OCI-M2 (cell line): Measurements from ENCODE around the gene PRPH.
"Not testable (repeated sequence)": the region's sequence is repeated elsewhere in the genome, so short reads cannot be mapped to it uniquely, and the experiment has no call there.

Experiments used
- DNase-seq: peaks from one replicate; lab custom pipeline; 2025; ENCODE audit not compliant: unreplicated experiment; lab: John Stamatoyannopoulos, UW

Gene PRPH

DNA sequence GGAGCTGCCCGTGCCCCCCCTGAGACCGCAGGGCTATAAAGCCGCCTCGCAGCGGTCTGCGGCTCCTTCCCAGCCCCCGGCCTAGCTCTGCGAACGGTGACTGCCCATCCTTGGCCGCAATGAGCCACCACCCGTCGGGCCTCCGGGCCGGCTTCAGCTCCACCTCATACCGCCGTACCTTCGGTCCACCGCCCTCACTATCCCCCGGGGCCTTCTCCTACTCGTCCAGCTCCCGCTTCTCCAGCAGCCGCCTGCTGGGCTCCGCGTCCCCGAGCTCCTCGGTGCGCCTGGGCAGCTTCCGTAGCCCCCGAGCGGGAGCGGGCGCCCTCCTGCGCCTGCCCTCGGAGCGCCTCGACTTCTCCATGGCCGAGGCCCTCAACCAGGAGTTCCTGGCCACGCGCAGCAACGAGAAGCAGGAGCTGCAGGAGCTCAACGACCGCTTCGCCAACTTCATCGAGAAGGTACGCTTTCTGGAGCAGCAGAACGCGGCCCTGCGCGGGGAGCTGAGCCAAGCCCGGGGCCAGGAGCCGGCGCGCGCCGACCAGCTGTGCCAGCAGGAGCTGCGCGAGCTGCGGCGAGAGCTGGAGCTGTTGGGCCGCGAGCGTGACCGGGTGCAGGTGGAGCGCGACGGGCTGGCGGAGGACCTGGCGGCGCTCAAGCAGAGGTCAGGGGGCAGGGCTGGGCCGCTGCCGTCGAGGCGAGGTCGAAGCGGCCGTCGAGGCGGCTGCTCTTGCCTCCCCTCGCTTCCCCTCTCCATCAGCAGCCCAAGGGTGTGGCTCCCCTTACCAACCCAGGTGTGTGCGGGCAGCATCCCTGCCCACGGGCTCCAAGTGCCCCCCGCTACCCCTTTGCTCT, at the start of gene PRPH:
PRPH (plus strand) TSS at position 66 of the 855 bp plus-strand sequence; CDS start at position 120, 54 bp downstream.
- DNase-seq = no peak

DNA sequence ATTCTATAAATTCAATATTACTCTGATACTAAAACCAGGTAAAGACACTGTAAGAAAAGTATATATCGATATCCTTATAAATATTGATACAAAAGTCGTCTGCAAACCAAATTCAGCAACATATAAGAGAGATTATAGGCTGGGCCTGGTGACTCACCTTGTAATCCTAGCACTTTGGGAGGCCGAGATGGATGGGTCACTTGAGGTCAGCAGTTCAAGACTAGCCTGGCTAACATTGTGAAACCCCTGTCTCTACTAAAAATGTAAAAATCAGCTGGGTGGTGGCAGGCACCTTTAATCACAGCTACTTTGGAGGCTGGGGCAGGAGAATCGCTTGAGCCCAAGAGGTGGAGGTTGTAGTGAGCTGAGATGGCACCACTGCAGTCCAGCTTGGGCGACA, 43.6 kb upstream of the PRPH start:
- no peak for DNase-seq

DNA sequence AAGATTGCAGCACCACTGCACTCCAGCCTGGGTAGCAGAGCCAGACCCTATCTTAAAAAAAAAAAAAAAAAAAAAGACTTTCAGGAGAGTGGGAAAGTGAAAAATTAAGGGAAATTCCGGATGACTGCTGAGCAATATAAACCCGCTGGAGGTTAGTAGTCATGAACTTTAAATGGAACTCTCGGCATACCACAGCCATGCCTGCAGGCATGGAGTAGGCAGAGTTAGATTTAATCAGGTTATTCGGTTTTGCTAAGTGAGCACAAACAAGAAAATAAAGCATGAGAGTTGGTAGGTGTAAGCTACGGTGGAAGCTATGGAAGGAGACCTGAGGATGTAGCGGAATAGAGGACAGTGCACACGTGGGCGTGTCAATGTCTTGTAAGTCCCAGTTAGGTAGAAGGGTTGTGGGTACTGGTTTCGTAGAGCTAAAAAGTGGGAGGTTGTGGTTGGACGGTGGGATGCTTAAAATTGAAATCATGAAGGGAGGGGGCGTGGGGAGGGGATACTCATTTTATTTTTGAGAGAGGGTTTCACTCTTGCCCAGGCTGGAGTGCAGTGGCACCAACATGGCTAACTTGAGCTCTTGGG, 41.8 kb upstream of the PRPH start:
- DNase-seq = no peak

DNA sequence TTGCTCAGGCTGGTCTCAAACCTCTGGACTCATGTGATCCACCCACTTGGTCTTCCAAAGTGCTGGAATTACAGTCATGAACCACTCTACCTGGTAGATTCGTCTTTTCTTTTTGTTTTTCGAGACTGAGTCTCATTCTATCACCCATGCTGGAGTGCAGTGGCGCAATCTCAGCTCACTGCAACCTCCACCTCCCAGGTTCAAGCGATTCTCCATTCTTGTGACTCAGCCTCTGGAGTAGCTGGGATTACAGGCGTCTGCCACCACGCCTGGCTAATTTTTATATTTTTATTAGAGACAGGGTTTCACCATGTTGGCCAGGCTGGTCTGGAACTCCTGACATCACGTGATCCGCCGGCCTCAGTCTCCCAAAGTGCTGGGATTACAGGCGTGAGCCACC, 39.5 kb upstream of the PRPH start:
- not testable (repeated sequence) for DNase-seq

DNA sequence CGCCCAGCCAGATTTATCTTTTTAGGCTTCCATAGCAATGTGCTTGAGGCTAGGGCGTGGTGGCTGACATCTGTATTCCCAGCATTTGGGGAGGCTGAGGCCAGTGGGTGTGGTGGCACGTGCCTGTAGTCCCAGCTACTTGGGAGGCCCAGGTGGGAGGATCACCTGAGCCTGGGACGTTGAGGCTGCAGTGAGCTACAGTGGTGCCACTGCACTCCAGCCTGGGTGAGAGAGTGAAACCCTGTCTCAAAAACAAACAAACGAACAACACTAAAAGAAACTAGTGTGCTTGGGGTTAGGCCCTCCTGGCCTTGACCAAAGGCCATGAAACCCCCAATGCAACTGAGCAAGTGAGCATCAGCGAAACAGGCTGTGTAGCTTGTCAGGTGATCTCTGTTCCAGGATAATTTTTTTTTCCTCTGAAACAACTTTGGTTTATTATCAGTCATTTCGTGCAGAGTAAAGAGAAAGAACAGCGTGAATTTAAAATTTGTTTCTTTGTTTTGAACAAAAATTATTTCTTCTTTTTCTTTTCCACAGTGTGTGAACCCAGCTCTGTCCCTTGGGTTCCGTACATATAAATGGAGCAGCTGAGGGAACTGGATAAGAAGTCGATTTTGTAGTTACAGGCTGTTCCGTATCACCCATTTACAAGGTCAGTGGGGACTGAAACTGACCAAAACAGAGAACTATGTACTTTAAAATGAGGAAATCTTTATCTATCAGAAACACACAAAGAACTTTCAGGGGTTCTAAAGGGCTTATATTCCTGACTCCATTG, 38.9 kb upstream of the PRPH start:
- no peak for DNase-seq

DNA sequence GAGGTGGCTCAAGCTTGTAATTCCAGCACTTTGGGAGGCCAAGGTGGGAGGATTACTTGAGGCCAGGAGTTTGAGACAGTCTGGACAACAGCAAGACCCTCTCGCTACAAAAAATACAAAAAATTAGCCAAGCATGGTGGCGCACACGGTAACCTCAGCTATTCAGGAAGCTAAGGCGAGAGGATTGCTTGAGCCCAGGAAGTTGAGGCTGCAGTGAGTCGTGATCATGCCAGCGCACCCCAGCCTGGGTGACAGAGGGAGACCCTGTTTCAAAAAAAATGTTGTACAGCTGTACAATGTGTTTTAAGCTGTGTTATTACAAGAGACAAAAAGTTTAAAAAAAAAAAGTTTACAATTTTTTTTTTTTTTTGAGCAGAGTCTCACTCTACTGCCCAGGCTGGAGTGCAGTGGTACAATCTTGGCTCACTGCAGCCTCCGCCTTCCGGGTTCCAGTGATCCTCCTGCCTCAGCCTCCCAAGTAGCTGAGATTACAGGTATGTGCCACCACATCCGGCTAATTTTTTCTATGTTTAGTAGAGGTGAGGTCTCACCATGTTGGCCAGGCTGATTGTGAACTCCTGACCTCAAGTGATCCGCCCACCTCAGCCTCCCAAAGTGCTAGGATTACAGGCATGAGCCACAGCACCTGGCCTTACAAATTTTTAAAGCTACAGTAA, 37.3 kb upstream of the PRPH start:
- DNase-seq = not testable (repeated sequence)

DNA sequence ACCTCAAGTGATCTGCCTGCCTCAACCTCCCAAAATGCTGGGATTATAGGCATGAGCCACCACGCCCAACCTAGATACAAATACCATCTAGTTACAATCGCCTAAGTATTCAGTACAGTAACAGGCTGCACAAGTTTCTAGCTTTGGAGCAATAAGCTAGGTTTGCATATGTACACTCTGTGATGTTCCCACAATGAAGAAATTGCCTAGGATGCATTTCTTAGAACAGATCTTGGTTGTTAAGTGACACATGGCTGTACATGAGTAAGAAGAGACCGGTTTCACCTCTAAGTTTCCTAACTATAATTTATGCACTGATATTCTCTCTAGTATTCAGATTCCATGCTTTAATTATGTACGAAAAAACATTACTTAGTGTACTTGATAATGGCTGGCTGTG, 35.5 kb upstream of the PRPH start:
- no peak for DNase-seq

DNA sequence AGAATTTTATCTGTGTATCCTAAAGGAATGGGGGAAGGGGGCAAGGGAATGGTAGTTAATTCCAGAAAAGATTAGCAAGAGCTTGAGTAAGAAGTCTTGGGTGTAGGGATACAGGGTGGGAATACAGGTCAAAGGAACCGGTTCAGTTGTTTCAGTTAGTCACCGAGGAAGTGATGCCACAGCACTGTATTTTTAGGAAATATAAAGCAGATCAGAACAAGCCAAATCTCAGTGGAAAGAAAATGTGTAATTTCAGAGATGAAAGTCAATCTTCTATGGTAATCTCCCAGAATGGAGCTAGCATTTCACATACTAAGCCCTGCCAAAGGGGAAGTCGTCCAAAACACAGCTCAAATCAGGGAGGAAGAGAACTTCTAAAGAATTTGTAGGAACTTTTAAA, 34.8 kb upstream of the PRPH start:
- no peak for DNase-seq

DNA sequence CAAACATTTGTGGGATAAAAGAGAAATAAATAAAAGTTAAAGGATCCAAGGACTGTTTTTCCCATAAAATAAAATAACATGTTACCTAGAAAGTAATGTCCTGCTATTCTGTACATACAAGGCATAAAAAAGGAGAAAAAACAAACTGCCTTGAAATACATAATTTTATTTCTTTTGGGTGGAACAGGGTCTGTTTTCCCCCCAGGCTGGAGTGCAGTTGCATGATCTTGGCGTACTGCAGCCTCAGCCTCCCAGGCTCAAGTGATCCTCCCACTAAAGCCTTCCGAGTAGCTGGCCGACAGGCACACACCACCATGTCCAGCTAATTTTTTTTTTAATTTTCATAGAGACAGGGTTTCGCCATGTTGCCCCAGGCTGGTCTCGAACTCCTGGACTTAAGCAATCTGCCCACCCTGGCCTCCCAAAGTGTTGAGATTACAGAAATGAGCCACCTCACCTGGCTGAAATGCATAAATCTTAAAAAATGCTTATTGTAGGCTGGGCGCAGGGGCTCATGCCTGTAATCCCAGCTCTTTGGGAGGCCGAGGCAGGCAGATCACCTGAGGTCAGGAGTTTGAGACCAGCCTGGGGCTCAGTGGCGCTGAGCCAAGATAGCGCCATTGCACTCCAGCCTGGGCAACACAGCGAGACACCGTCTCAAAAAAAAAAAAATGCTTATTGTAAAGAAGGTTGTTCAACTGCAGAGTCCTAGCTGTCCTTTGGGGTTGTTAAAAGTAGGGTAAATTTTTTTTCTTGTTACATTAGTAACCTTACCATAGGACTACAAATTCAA, 34.2 kb upstream of the PRPH start:
- no peak for DNase-seq

DNA sequence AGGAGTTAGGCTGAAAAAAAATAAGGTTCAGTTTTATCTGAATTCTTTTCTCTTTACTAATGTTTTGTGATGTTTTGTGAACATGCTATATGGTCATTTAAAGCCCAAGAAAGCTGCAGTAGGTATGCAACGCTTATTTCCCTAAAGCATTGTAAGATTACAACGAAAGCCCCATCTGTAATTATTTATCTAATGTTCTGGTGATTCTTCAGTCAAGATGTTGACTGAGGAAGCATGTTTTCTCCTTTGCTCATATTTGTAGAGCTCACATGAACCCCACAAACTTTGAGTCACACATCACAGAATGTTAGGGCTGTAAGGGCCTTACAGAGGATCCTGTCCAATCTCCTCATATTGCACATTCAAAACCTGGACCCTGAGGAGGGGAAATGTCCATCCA, 33.2 kb upstream of the PRPH start:
- no peak for DNase-seq

DNA sequence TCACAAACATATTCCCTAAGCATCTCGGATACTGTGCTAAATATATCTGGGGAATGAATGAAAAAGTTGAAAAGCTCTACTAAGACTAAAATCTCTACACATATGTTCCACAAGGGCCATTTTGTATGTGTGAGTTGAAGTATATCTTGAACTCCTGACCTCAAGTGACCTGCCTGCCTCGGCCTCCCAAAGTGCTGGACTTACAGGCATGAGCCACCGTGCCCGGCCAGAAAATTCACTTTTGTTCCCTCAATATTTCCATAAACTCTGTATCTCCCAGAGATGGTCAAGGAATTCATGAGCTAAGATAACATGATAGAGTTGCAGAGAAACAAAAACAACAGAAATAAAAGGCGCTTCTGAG, 31.6 kb upstream of the PRPH start:
- no peak for DNase-seq

DNA sequence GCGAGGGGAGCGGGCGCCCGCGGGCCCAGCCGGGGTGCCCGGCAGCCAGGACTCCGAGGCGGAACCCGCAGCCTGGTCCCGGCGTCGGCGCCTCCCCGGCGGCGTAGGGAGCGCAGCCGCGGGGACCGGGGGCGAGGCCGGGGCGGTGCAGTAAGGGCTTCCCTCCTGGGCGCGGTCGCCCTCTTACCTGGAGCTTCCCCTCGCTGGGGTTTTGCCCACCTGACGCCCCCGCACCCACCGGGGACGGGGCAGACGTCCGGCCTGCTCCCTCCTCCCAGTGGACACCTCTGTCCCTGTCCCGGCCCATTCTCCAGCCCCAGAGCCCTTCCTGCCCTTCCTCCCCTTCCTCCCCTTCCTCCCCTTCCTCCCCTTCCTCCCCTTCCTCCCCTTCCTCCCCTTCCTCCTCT, 30.5 kb upstream of the PRPH start:
- DNase-seq = no peak

DNA sequence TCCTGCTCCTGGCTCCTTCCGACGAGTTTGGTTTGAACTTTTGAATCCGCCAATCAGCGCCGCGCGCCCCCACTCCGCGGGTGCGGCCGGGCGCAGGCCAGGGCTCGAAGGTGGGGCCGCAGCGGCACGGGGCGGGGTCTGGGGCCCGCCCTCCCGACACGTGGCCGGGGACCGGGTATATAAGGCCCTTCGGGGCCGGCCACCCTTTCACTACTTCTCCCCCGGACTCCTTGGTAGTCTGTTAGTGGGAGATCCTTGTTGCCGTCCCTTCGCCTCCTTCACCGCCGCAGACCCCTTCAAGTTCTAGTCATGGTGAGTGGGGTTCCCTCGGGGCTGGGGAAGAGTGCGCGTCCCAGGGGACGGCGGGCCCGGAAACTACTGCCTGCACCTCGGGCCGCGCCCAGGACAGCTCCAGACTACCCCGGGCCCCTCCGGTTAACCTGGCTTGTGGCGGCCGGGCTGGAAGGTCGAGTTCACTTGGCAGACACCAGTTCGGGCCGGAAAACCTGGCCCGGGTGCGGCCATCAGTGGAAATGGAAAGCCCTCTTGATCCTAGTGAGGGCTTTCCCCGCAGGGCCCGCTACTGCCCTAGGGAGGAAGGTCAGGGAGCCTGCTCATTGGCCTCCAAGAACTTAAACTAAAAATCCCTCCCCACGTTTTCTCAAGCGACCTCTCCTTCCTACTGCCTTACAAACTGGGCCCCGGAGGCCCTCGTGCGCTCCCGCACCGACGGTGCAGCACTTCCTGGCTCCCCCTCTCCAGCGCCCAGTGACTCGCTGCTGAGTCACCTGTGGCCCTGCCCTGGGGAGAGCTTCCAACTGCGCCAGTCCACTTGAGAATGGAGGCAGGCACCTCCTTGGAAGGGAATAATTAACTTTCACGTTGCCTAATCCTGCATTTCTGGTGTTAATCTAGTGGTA, 29.8 kb upstream of the PRPH start, which contains the start of gene TUBA1C:
TUBA1C (plus strand) TSS at position 210 of the 920 bp plus-strand sequence; CDS start at position 310, 100 bp downstream.
- DNase-seq = no peak

DNA sequence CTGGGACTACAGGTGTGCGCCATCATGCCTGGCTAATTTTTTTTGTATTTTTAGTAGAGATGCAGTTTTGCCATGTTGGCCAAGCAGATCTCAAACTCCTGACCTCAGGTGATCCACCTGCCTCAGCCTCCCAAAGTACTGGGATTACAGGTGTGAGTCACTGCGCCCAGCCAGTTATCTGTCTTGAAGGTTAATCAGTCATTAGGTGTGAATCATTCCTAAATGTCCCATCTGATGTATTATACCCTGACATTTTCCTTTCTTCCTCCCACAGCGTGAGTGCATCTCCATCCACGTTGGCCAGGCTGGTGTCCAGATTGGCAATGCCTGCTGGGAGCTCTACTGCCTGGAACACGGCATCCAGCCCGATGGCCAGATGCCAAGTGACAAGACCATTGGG, 25.8 kb upstream of the PRPH start:
- DNase-seq = not testable (repeated sequence)

DNA sequence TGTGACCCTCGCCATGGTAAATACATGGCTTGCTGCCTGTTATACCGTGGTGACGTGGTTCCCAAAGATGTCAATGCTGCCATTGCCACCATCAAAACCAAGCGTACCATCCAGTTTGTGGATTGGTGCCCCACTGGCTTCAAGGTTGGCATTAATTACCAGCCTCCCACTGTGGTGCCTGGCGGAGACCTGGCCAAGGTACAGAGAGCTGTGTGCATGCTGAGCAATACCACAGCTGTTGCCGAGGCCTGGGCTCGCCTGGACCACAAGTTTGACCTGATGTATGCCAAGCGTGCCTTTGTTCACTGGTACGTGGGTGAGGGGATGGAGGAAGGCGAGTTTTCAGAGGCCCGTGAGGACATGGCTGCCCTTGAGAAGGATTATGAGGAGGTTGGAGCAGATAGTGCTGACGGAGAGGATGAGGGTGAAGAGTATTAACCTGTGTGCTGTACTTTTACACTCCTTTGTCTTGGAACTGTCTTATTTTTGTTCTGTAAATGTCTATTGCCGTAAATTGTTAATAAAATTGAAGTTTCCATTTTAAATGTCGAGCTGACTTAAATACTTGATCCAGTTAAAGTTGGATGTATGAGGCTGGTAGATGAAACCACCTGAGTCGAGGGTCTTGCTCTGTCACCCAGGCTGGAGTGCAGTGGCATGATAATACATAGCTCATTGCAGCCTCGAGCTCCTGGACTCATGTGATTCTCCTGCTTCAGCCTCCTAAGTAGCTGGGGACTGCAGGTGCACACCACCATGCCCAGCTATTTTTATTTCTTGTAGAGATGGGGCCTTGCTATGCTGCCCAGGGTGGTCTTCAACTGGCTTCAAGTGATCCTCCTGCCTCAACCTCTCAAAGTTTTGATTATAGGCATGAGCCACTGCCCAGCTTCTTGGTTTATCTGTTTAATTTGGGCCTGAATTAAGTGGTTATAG, 21.9 kb upstream of the PRPH start:
- no peak for DNase-seq

DNA sequence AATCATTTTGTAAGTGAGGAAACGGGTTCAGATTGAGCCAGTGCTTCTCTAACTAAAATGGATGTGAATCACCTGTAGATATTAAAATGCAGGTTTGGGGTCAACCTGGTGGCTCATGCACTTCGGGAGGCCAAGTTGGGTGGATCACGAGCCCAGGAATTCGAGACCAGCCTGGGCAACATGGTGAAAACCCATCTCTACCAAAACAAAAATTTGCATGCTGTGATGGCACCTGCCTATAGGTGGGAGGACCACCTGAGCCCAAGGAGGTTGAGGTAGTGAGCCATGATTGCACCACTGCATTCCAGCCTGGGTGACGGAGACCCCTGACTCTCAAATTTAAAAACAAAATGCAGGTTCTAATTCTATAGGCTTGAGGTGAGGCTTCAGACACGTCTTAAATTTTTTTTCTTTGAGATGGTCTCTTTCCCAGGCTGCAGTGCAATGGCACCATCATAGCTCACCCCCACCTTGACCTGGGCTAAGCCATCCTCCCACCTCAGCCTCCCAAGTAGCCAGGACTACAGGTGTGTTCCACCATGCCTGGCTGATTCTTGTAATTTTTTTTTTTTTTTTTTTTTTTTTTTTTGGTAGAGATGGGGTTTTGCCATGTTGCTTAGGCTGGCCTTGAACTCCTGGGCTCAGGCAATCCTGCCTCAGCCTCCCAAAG, 21.1 kb upstream of the PRPH start:
- no peak for DNase-seq

DNA sequence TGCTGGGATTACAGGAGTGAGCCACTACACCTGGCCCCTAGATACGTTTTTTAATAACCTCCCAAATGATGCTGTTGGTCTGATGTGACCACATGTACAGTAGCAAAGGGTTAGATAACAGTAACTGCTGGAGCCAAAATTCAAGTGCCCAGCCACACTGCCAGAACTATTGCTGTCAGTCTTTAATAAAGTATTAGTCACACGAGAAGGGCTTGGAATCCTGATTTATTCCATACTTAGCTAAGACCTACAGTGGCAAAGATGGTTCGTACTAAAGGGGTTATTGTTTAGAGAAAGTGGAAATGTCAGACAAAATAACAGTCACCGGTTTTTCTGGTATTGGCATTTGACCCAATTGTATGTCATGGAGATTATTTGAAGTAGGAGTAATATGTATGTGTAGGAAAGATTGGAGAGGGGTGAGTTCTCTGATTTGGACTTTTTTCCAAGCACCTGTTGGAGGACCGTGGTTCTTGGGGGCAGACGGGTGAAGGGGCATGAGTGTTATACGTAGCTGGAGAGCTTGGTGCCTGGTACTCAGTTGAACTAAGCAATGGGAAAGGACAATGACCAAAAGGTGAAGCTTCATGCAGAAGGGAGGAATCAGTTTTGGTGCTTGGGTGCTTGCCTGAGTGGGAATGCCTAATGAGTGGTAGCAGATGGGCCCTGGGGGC, 20.4 kb upstream of the PRPH start:
- DNase-seq = no peak
